GM23338 (cell line): Measurements from ENCODE around the gene NWD2.

Experiments
- EZH2 ChIP-seq: fragments of 200-600 bp; sonication (generic); IDR thresholded peaks from one replicate; pipeline ENCODE4 v1.8.0; 2017; ENCODE audit warnings: antibody characterized with exemption, mild to moderate bottlenecking, low read depth; ENCODE audit not compliant: unreplicated experiment
- POLR2AphosphoS5 ChIP-seq: IDR thresholded peaks from 2 replicates; pipeline ENCODE4 v1.6.1; 2016; ENCODE audit warnings: antibody characterized with exemption, low read depth
- TF ChIP-seq, protein P1 (sequence below), 2 experiments: fragments of 200-600 bp in 1 of 2; sonication (generic) in 1 of 2; conservative IDR thresholded peaks; 2 replicates each; pipeline versions ENCODE4 v1.5.1 to v1.6.1; 2016 to 2017; ENCODE audit warnings: antibody characterized with exemption in 2 of 2, low read depth in 2 of 2, mild to moderate bottlenecking in 2 of 2, moderate library complexity in 1 of 2

DNA sequence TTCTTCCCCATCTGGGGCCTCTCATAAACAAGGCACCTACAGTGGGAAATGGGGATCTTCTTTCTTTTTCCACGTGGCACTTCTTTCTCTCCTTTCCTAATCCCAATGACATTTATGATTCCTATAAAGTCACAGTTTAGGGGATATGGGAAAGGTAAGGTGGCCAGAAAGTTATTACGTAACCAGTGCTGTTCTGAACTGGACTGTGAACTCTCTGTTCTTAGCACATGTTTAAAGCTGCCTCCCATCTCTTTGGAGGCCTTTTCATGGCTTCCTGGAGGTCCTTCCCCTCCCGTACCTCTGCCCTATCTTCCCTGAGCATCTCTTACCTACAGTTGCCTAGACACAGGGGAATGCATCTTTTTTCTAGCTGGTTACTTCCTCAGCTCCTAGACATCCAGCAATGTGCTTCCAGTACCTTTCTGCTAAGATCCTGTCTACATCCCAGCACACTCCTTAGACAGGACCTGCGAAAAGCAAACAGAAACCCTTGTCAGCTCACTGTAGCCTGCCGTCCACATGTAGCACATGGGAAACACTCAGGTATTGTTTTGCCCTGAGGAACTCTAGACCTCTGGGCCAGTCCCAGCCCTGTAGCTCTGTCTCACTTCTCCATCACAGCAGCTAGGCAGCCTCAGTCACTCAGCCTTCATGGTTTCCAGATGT is 195.4 kb downstream of the NWD2 start:
- TF ChIP-seq EZH2, result no peak
- TF ChIP-seq POLR2AphosphoS5, result no peak
- TF ChIP-seq, protein P1, sequence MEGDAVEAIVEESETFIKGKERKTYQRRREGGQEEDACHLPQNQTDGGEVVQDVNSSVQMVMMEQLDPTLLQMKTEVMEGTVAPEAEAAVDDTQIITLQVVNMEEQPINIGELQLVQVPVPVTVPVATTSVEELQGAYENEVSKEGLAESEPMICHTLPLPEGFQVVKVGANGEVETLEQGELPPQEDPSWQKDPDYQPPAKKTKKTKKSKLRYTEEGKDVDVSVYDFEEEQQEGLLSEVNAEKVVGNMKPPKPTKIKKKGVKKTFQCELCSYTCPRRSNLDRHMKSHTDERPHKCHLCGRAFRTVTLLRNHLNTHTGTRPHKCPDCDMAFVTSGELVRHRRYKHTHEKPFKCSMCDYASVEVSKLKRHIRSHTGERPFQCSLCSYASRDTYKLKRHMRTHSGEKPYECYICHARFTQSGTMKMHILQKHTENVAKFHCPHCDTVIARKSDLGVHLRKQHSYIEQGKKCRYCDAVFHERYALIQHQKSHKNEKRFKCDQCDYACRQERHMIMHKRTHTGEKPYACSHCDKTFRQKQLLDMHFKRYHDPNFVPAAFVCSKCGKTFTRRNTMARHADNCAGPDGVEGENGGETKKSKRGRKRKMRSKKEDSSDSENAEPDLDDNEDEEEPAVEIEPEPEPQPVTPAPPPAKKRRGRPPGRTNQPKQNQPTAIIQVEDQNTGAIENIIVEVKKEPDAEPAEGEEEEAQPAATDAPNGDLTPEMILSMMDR (conservative IDR thresholded peaks at IDR 0.05; ENCODE audit: low read depth in 2 of 2), result no peak
